GM18511 (cell line): ENCODE results near the gene SDC1.

Experiments used
- ATAC-seq: cut with Tn5 transposase; IDR thresholded peaks from one replicate; pipeline ENCODE4 v1.9.1; 2021; ENCODE audit warnings: mild to moderate bottlenecking, moderate library complexity; ENCODE audit not compliant: unreplicated experiment

SDC1 gene

DNA sequence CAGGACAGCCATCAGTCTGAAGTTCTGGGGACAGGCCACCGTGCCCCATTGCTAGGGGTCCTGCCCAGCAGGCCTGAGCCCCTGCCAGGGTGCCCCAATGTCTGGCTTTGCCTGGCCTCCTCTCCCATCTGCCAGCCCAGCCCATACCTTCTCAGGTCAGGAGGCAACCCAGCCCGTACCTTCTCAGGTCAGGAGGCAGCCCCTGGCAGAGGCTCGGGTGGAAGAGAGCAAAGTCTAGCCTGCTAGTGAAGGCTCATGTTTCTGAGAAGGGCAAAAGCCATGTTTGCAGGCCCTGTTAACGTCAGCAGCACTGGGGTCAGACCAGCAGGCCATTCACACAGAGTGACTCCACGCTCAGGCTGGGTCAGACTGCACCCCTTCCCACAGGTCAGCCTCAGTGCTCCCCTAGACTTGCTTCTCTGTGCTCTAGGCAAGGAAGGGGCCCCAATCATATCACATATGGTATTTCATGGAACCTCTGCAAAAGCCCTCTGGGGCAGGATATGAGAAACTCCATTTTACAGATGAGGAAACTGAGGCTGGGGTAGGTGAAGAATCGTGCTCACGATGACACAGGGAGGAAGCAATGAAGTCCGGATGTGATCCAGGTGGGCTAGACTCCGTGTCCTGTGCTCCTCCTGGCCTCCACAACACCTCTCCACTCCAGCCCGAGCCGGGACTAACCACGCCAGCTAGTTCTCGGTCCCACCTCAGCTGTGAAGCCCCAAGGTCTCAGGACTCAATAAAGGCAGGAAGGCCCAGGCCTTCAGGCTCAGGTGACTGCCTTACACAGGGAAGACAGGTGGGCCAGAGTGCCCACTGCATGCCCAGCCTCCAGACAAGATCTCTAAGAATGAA lies 9.5 kb downstream of the SDC1 start:
- ATAC-seq: no peak

DNA sequence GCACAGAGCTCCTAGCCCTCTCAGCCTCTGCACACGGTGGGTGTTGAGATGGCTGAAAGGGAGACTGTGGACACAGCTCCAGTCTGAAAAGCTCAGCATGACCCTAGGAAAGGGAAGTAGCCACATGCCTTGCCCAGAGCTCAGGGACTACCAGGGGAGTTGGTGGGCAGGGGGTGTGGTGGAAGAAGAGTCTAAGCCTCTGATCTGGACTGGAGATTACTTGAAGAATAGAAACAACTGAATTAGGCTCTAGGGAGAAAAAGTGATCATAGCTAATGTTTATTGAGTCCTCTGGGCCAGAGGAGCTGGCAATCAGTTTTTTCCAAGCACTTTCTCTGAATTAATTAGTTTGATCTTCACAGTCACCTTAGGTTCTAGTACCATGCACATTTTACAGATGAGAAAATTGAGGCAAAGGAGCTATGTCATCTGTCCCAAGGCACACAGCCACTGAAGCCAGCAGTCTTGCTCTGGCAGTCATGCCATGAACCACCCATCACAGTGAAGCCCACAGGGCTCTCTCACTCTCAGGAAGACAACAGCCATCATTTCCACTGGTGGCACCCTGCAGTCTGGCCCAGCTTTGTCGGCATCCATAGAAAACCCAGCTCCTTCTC lies 10.3 kb downstream of the SDC1 start:
- ATAC-seq: no peak

GRCh38 chr2:20213651-20214565 lies 11.0 kb downstream of the SDC1 start:
- no peak for ATAC-seq

- ATAC-seq: no peak
Observed at GRCh38 chr2:20212871-20213503, 11.9 kb downstream of the SDC1 start.

DNA sequence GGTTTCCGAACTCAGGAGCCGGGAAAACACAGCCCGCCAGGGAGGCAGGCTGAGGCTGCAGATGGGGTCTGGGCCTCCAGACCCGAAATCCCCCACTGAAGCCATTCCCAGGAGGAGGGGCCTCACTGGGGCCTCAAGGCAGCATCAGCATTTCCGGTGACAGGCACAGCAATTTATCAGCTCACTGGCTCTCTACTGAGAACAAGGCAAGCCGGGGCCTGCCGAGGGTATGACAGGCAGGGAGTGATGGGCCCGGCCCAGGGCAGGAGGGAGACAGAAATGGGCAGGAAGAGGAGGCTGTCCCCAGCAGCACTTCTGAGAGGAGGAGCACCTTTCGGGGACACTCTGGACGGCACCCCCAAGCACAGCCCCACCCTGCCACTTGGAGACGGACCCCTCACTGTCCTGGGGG lies 12.5 kb downstream of the SDC1 start:
- no peak for ATAC-seq

DNA sequence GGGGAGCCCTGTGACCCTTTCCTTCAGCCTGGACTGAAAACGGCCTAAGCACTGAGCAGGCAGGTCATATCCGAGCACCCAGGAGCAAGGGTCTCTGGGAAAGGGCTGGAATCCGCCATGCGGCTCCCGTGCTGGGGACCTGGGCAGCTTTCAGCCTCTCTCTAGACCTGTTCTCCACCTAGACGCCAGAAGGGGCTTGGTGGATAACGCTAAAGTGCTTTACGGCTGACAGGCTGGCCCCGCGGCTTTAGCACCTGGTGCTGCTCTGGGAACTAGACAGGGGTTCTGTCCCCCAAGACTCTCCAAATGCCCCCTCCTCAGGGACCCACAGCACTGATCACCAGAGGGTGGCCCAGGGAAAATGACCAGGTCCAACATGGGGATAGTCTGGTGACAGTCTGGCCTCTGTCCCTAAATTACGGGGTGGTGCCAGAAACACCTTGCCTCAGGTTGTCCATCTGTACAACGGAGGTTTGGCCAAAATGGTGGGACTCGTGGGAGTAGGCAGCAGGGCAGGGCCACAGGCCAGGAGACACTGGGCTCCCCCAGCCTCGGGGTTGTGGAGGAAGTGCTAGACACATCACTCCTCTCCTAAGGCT lies 13.0 kb downstream of the SDC1 start:
- ATAC-seq: no peak

DNA sequence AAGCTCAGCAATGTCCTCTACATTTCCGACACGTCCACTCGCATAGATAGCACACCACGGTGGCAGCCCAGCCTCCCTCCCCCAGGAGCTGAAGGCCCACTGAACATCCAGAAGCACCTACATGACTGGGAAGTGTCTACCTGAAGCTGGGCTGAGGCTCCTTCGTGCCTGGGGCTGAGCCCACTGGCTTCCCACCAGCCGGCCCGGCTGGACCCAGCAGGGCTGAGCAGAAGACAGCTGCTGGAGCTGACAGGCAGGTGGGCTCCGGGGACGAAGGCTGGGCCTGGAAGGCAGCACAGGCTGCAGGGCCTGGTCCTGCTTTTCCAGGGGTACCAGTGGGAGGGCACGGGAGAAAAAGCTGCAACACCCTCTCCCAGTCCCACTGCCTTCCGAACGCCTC lies 13.5 kb downstream of the SDC1 start:
- no peak for ATAC-seq

- no peak for ATAC-seq
Observed at GRCh38 chr2:20210462-20210861, 14.5 kb downstream of the SDC1 start.

GRCh38 chr2:20209373-20210109 lies 15.4 kb downstream of the SDC1 start:
- no peak for ATAC-seq

DNA sequence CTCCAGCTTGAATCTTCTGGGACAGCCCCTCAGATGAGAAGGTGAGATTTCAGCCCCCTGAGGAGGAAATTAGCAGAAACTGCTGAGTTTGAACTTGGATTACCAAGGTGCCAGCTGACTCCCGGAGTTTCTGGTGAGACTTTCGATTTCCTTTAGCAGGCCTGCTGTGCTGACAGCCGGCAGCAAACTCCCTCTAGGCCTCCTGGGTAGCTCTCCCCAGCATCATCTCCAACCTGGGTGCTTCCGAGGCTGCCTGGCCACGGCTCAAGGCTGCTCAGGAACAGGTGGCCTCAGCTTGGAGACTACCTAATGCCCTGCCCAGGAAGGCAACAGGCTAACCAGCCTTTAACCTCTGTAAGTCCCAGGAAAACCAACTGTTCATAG lies 16.5 kb downstream of the SDC1 start:
- ATAC-seq: no peak

- peak; percentile 76 for ATAC-seq
Observed at GRCh38 chr2:20207051-20207450, 17.9 kb downstream of the SDC1 start.

GRCh38 chr2:20205915-20206524 lies 18.9 kb downstream of the SDC1 start:
- ATAC-seq: no peak

- ATAC-seq: no peak
Observed at GRCh38 chr2:20205069-20205468, 19.9 kb downstream of the SDC1 start.

GRCh38 chr2:20203521-20204225 lies 21.3 kb downstream of the SDC1 start:
- ATAC-seq: no peak

GRCh38 chr2:20203072-20203471 lies 21.9 kb downstream of the SDC1 start:
- no peak for ATAC-seq

- ATAC-seq: no peak
Observed at GRCh38 chr2:20201671-20202070, 23.3 kb downstream of the SDC1 start.

DNA sequence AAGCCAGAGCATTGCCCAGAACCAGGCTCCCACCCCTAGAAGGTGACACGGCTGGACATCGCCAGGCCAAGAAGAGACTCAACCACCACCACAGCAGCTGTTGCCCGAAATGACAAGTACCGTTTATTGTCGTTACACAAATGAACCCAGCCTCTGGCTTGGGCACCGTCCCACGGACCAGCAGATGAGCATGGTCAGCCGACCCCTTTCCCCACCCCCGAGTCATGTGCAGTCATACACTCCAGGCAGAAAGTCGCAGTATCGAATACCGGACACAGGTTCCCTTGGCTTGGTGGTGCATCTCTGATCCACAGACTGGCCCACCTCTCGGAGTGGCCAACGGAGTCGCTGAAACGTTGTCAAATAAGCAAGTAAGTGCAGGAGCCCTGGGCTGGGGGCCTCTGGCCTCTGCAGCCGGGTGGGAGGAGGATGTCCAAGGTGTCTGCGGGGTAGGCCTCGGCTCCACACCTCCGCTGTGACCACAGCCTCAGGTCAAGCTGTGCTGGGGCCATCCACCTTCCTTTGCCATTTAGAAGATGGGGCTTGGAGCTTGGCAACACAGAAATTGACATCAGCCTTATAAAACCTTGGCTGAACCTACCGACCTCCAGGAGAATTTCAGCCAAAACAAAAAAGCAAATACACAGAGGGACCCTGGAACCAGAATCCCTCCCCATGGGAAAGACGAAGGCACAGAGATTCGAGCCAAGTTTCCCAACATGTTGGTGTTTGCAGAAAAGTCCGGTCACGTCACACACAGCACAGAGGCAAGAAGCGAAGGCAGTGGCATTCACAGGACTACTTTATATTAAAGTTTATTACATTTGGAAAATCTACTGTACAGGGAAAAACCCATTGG lies 24.0 kb downstream of the SDC1 start:
- no peak for ATAC-seq
